NCI-H1092 (cell line): Measurements from ENCODE around the gene HINT1.
"Not testable (repeated sequence)": the region's sequence is repeated elsewhere in the genome, so short reads cannot be mapped to it uniquely, and the experiment has no call there.

Source experiments
- DNase-seq: peaks from one replicate; lab custom pipeline; 2025; lab: John Stamatoyannopoulos, UW

The HINT1 gene

GRCh38 chr5:131170540-131171275, 5.7 kb upstream of the HINT1 start, which contains the start of gene LYRM7:
TSS of gene LYRM7 (plus strand) at chr5:131170944. CDS start at chr5:131171021, 77 bp downstream.
- DNase-seq = peak; percentile 97

- DNase-seq = no peak
Observed at GRCh38 chr5:131169810-131170539, 4.9 kb upstream of the HINT1 start.

GRCh38 chr5:131167615-131168014, 2.6 kb upstream of the HINT1 start:
- DNase-seq = no peak

DNA sequence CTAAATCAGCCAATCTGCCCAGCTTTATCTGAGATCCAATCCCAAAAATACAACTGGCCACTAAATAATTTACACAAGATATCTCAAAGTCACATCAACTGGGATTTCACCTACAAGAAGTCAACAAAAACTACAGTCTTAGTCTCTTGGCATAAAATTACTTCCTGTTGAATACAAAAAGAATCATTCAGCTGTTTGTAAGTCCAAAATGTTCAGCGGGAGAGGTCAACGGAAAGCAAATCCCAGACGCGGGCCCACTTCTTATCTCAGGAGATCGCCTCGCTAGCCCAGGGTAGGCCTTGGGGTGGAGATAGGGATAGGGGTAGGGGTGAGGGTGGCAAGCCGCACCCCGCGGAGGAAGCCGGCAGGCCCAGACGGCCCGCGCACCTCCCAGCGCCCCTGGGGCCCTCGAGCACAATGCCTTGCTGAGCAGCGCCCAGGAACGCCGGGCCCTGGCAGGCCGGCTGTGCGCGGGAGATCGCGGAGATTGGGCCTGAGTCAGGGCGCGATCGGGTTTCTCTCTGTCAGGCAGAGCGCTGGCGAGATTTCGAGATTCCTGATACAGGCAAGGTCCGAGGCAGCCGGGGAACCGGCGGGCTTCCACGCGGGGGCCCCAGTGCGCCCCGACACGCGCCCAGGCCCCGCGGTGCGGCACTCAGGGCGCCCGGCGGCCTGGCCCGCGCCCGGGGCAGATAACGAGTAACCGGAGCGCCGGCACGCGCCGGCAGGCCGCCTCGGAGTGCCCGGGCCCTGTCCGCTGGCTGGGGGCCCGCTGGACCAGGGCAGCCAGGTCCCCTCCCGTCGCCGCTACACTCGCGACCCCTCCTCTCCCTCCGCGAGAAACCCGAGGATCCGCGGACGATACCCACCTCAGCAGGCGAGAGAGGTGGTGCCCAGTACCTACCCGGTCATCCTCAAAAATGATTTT, 601 bp downstream of the HINT1 start:
- DNase-seq = peak; percentile 37

- no peak for DNase-seq
Observed at GRCh38 chr5:131163276-131164119, 1.6 kb downstream of the HINT1 start.

GRCh38 chr5:131160134-131160533, 4.9 kb downstream of the HINT1 start:
- DNase-seq = no peak

GRCh38 chr5:131156957-131157356, 8.1 kb downstream of the HINT1 start:
- DNase-seq = no peak

GRCh38 chr5:131156385-131156784, 8.7 kb downstream of the HINT1 start:
- DNase-seq = no peak

GRCh38 chr5:131151216-131151615, 13.8 kb downstream of the HINT1 start:
- DNase-seq = no peak

- no peak for DNase-seq
Observed at GRCh38 chr5:131150408-131150807, 14.6 kb downstream of the HINT1 start.

DNA sequence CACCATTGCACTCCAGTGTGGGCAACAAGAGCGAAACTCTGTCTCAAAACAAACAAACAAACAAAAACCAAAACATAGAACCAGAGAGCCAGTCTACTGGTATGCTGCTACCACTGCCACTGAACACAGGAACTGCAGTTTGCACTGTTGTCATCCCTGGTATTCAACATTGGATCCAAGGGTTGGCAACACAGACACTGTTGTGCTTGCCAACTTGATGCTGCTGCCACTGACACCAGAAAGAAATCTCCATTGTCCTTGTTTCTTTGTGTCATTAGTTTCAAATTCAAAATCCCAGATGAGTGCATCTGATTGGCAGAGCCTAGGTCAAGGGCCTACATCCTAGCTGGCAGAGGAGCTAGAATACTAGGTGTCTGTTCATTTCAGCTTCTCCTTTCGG, 16.2 kb downstream of the HINT1 start:
- DNase-seq = no peak

DNA sequence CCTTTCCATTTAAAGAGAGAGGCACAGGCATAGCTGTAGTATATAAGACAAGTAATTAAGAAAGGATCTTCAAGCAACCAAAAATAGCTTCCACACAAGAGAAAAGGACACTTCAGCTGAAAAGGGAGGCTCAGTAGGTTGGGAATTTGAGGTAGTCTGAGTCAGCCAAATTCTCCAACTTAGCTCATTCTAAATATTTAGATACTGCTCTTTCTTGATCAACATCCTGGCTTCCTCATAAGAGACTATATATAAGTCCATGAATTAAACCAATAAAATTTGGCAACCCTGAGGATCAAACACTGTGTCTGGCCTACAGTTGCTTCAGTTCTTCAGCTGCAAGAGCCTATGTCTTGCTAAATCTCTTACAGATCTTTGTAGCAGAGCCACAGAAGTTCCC, 17.8 kb downstream of the HINT1 start:
- no peak for DNase-seq

GRCh38 chr5:131142970-131143617, 22.0 kb downstream of the HINT1 start:
- DNase-seq = no peak

DNA sequence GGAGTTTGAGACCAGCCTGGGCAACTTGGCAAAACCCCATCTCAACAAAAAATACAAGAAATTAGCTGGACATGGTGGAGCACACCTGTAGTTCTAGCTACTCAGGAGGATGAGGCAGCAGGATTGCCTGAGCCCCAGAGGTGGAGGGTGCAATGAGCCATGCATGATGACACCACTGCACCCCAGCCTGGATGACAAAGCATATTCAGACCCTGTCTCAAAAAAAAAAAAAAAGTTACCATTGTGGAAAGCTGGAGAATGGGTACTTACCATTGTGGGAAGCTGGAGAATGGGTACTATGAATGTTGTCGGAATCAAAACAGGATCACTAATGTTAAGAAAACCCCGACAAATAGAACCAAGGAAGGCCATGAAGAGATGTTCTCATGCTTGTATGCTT, 25.7 kb downstream of the HINT1 start:
- DNase-seq = no peak

DNA sequence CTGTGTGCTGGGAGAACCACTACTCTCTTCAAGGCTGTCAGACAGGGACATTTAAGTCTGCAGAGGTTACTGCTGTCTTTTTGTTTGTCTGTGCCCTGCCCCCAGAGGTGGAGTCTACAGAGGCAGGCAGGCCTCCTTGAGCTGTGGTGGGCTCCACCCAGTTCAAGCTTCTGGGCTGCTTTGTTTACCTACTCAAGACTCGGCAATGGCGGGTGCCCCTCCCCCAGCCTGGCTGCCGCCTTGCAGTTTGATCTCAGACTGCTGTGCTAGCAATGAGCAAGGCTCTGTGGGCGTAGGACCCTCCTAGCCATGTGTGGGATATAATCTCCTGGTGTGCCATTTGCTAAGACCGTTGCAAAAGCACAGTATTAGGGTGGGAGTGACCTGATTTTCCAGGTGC, 26.6 kb downstream of the HINT1 start:
- DNase-seq = not testable (repeated sequence)

- not testable (repeated sequence) for DNase-seq
Observed at GRCh38 chr5:131133091-131133490, 32.0 kb downstream of the HINT1 start.

DNA sequence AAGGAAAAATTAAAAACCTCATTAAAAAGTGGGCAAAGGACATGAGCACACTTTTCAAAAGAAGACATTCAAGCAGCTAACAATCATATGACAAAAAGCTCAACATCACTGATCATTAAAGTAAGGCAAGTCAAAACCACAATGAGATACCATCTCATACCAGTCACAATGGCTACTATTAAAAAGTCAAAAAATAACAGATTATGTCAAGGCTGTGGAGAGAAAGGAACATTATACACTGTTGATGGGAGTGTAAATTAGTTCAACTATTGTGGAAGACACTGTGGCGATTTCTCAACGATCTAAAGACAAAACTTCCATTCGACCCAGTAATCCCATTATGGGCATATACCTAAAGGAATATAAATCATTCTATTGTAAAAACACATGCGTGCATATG, 35.8 kb downstream of the HINT1 start:
- no peak for DNase-seq

DNA sequence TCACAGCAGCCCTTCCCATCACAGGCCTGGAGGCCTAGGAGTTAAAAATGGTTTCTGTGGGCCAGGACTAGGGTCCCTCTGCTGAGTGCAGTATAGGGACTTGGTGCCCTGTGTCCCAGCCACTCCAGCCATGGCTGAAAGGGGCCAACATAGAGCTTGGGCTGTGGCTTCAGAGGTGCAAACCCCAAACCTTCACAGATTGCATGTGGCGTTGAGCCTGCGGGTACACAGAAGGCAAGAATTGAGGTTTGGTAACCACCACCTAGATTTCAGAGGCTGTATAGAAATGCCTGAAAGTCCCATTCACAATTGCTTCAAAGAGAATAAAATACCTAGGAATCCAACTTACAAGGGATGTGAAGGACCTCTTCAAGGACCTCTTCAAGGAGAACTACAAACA, 37.8 kb downstream of the HINT1 start:
- DNase-seq = not testable (repeated sequence)

DNA sequence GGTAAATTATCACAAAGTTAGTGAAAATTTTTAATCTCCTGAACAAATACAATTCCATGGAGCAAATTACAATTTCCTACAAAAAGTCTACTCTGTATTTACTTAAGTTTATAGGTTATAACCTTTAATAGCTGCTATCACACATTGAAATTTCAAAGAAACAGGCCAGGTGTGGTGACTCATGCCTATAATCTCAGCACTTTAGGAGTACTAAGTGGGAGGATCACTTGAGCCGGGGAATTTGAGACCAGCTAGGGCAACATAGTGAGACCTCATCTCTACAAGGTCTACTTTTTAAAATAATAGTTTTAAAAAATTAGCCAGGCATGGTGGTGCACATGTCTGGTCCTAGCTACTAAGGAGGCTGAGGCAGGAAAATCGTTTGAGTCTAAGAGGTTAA, 50.3 kb downstream of the HINT1 start:
- no peak for DNase-seq

- no peak for DNase-seq
Observed at GRCh38 chr5:131112424-131112823, 52.6 kb downstream of the HINT1 start.

DNA sequence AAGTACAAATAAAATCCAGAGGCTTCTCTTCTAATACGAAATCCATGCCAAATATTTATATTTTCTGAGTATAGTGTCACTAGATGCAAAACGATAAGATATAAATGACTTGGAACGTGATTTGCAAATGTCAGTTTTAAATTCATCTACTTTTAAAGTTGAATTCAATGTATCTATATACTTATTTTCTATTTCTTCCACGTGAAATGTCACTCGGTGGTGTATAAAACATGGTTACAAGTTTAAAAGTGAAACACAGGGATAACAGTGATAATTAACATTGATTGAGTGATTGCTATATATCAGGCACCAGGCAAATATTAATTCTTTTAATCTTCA, 54.8 kb downstream of the HINT1 start:
- DNase-seq = no peak
